Activated CD4-positive, alpha-beta T cell treated with anti-CD3 and anti-CD28 coated beads, Interleukin-2, amount 10 ng/mL, durations not matched to agents 7 days and 5 days (primary cell): ENCODE data around the gene SFTPA2. TPM values are rescaled to one million over a fixed set of nuclear protein-coding genes. Genes with fewer than 3 reads are reported as not detected.
"Not testable (repeated sequence)": the region's sequence is repeated elsewhere in the genome, so short reads cannot be mapped to it uniquely, and the experiment has no call there.

Experiments used
- CTCF ChIA-PET: fragments of 350-600 bp; sonication (Branson Sonifier 250); formaldehyde crosslinking; loops from one replicate; lab custom pipeline; 2021; ENCODE audit warnings: antibody characterized with exemption; lab: Charles Lee
- POLR2A ChIA-PET: fragments of 350-600 bp; sonication (Branson Sonifier 250); formaldehyde crosslinking; loops from one replicate; lab custom pipeline; 2021; ENCODE audit warnings: antibody characterized with exemption; lab: Charles Lee
- DNase-seq: peaks from one replicate; pipeline ENCODE4 v3.0.0-alpha.2; 2020
- H3K27ac Mint-ChIP-seq: one replicate; pipeline ENCODE4 v1.8.0; 2021; ENCODE audit warnings: mild to moderate bottlenecking, moderate library complexity, mixed read lengths
- H3K27me3 Mint-ChIP-seq: one replicate; pipeline ENCODE4 v1.8.0; 2021; ENCODE audit warnings: mixed read lengths
- H3K36me3 Mint-ChIP-seq: one replicate; pipeline ENCODE4 v1.8.0; 2021; ENCODE audit warnings: low read depth, mixed read lengths
- H3K4me1 Mint-ChIP-seq: one replicate; pipeline ENCODE4 v1.8.0; 2021; ENCODE audit warnings: mixed read lengths
- H3K4me3 Mint-ChIP-seq: one replicate; pipeline ENCODE4 v1.8.0; 2021; ENCODE audit warnings: mild to moderate bottlenecking, moderate library complexity, mixed read lengths
- H3K9me3 Mint-ChIP-seq: one replicate; pipeline ENCODE4 v1.8.0; 2021; ENCODE audit warnings: mixed read lengths
- total RNA-seq, 2 experiments: library from RNA; stranded (reverse); gene quantifications; one replicate each; pipeline ENCODE4 v1.2.3, GENCODE V29; 2021

Gene SFTPA2
- total RNA-seq, 2 experiments from 2014 or later: not detected

GRCh38 chr10:79583488-79584024 lies 23.3 kb upstream of the SFTPA2 start:
- DNase-seq: no peak
- H3K4me1 Mint-ChIP-seq: peaks cover 4% of the 10 kb centered on the region
- H3K27me3 Mint-ChIP-seq: peaks cover 21% of the 10 kb centered on the region
- H3K36me3 Mint-ChIP-seq: no peaks in the 10 kb centered on the region
- no peak overlapping the region for H3K27ac Mint-ChIP-seq
- ChIA-PET POLR2A (interaction anchor here (0.5 kb wide), 1 partner anchor 14 kb away, joined by 6 read pairs; no protein-coding TSS in a partner anchor), CTCF (no interaction called here)
- H3K9me3 Mint-ChIP-seq: no peaks in the 10 kb centered on the region
- no peak overlapping the region for H3K4me3 Mint-ChIP-seq

GRCh38 chr10:79582954-79583353 lies 22.7 kb upstream of the SFTPA2 start:
- H3K4me3 Mint-ChIP-seq, H3K36me3 Mint-ChIP-seq, DNase-seq: not testable (repeated sequence)

GRCh38 chr10:79582096-79582495 lies 21.9 kb upstream of the SFTPA2 start:
- no peak for DNase-seq
- no peaks in the 10 kb centered on the region for H3K9me3 Mint-ChIP-seq
- no peak overlapping the region for H3K27ac Mint-ChIP-seq
- peaks cover 4% of the 10 kb centered on the region for H3K4me1 Mint-ChIP-seq
- peaks cover 27% of the 10 kb centered on the region for H3K27me3 Mint-ChIP-seq
- ChIA-PET CTCF (no interaction called here), POLR2A (no interaction called here)
- no peak overlapping the region for H3K4me3 Mint-ChIP-seq
- H3K36me3 Mint-ChIP-seq: no peaks in the 10 kb centered on the region

More at GRCh38 chr10:79582954-79583353, 22.7 kb upstream of the SFTPA2 start:
- H3K9me3 Mint-ChIP-seq, POLR2A ChIA-PET, H3K4me1 Mint-ChIP-seq, CTCF ChIA-PET, H3K27ac Mint-ChIP-seq: not testable (repeated sequence)
- peaks cover 23% of the 10 kb centered on the region for H3K27me3 Mint-ChIP-seq

GRCh38 chr10:79581044-79581443 lies 20.8 kb upstream of the SFTPA2 start:
- Mint-ChIP-seq H3K36me3 (no peaks in the 10 kb centered on the region), H3K9me3 (no peaks in the 10 kb centered on the region), H3K4me3 (no peak overlapping the region), H3K27me3 (peaks cover 32% of the 10 kb centered on the region), H3K4me1 (peaks cover 4% of the 10 kb centered on the region), H3K27ac (no peak overlapping the region)
- POLR2A ChIA-PET: no interaction called here
- DNase-seq: no peak
- CTCF ChIA-PET: interaction anchor here (0.6 to 0.7 kb wide), 2 partner anchors 40 to 534 kb away, joined by 3 to 4 read pairs; no protein-coding TSS in a partner anchor

GRCh38 chr10:79579361-79579760 lies 19.2 kb upstream of the SFTPA2 start:
- ChIA-PET POLR2A (no interaction called here), CTCF (no interaction called here)
- Mint-ChIP-seq H3K36me3 (no peaks in the 10 kb centered on the region), H3K4me1 (peaks cover 4% of the 10 kb centered on the region), H3K4me3 (no peak overlapping the region), H3K27me3 (peaks cover 45% of the 10 kb centered on the region), H3K9me3 (peaks cover 2% of the 10 kb centered on the region), H3K27ac (no peak overlapping the region)
- DNase-seq: no peak

- H3K36me3 Mint-ChIP-seq, DNase-seq, H3K27ac Mint-ChIP-seq, CTCF ChIA-PET, H3K4me1 Mint-ChIP-seq, H3K4me3 Mint-ChIP-seq, H3K9me3 Mint-ChIP-seq, POLR2A ChIA-PET: not testable (repeated sequence)
- H3K27me3 Mint-ChIP-seq: peaks cover 68% of the 10 kb centered on the region
Observed at GRCh38 chr10:79570624-79571023, 10.4 kb upstream of the SFTPA2 start.

GRCh38 chr10:79563426-79563825 lies 3.2 kb upstream of the SFTPA2 start:
- Mint-ChIP-seq H3K36me3 (no peaks in the 10 kb centered on the region), H3K4me3 (no peak overlapping the region), H3K9me3 (no peaks in the 10 kb centered on the region), H3K4me1 (peaks cover 4% of the 10 kb centered on the region), H3K27ac (no peak overlapping the region), H3K27me3 (peaks cover 31% of the 10 kb centered on the region)
- ChIA-PET POLR2A (no interaction called here), CTCF (no interaction called here)
- no peak for DNase-seq

- no peak overlapping the region for H3K4me3 Mint-ChIP-seq
- H3K4me1 Mint-ChIP-seq: peaks cover 4% of the 10 kb centered on the region
- H3K9me3 Mint-ChIP-seq: no peaks in the 10 kb centered on the region
- H3K27me3 Mint-ChIP-seq: peaks cover 21% of the 10 kb centered on the region
- H3K36me3 Mint-ChIP-seq: no peaks in the 10 kb centered on the region
- H3K27ac Mint-ChIP-seq: no peak overlapping the region
- DNase-seq: peak; percentile 76
- POLR2A ChIA-PET: no interaction called here
- CTCF ChIA-PET: interaction anchor here (0.8 kb wide), 1 partner anchor 10 kb away, joined by 3 read pairs; no protein-coding TSS in a partner anchor
Observed at GRCh38 chr10:79562135-79562756, 2.0 kb upstream of the SFTPA2 start.

GRCh38 chr10:79561257-79561656 lies 1.1 kb upstream of the SFTPA2 start:
- POLR2A ChIA-PET: no interaction called here
- Mint-ChIP-seq H3K4me1 (peaks cover 4% of the 10 kb centered on the region), H3K4me3 (no peak overlapping the region), H3K9me3 (no peaks in the 10 kb centered on the region), H3K27ac (no peak overlapping the region), H3K27me3 (peaks cover 16% of the 10 kb centered on the region), H3K36me3 (no peaks in the 10 kb centered on the region)
- no peak for DNase-seq
- CTCF ChIA-PET: no interaction called here

GRCh38 chr10:79559726-79560125 lies 481 bp downstream of the SFTPA2 start:
- H3K27ac Mint-ChIP-seq: no peak overlapping the region
- H3K4me3 Mint-ChIP-seq: no peak overlapping the region
- CTCF ChIA-PET: no interaction called here
- H3K27me3 Mint-ChIP-seq: peaks cover 18% of the 10 kb centered on the region
- peaks cover 4% of the 10 kb centered on the region for H3K4me1 Mint-ChIP-seq
- H3K36me3 Mint-ChIP-seq: no peaks in the 10 kb centered on the region
- DNase-seq: no peak
- H3K9me3 Mint-ChIP-seq: no peaks in the 10 kb centered on the region
- POLR2A ChIA-PET: no interaction called here

GRCh38 chr10:79556961-79557360 lies 3.2 kb downstream of the SFTPA2 start:
- H3K36me3 Mint-ChIP-seq, POLR2A ChIA-PET, DNase-seq, CTCF ChIA-PET, H3K4me3 Mint-ChIP-seq, H3K27me3 Mint-ChIP-seq, H3K9me3 Mint-ChIP-seq, H3K27ac Mint-ChIP-seq: not testable (repeated sequence)
- peaks cover 10% of the 10 kb centered on the region for H3K4me1 Mint-ChIP-seq

GRCh38 chr10:79555354-79556309 lies 4.6 kb downstream of the SFTPA2 start:
- ChIA-PET POLR2A (no interaction called here), CTCF (interaction anchor here (0.6 kb wide), 1 partner anchor 17 kb away, joined by 4 read pairs; no protein-coding TSS in a partner anchor)
- DNase-seq: no peak
- H3K4me1 Mint-ChIP-seq: peaks cover 8% of the 10 kb centered on the region
- no peaks in the 10 kb centered on the region for H3K9me3 Mint-ChIP-seq
- no peak overlapping the region for H3K4me3 Mint-ChIP-seq
- H3K27ac Mint-ChIP-seq: no peak overlapping the region
- H3K27me3 Mint-ChIP-seq: peaks cover 2% of the 10 kb centered on the region
- H3K36me3 Mint-ChIP-seq: no peaks in the 10 kb centered on the region

- no peaks in the 10 kb centered on the region for H3K36me3 Mint-ChIP-seq
- no peak overlapping the region for H3K4me3 Mint-ChIP-seq
- no peaks in the 10 kb centered on the region for H3K9me3 Mint-ChIP-seq
- H3K27ac Mint-ChIP-seq: no peak overlapping the region
- peaks cover 2% of the 10 kb centered on the region for H3K27me3 Mint-ChIP-seq
- H3K4me1 Mint-ChIP-seq: peaks cover 30% of the 10 kb centered on the region
- no peak for DNase-seq
- CTCF ChIA-PET: interaction anchor here (0.6 to 0.8 kb wide), 2 partner anchors 11 to 468 kb away, joined by 3 to 4 read pairs; no protein-coding TSS in a partner anchor
- POLR2A ChIA-PET: no interaction called here
Observed at GRCh38 chr10:79552143-79552542, 8.1 kb downstream of the SFTPA2 start.
